HT1080 (cell line): ENCODE data around the gene BEGAIN. TPM values are rescaled to one million over a fixed set of nuclear protein-coding genes. Genes with fewer than 3 reads are reported as not detected.

Experiments used
- DNase-seq: peaks from one replicate; pipeline ENCODE4 v3.0.0-alpha.2; 2015; ENCODE audit warnings: low read depth
- total RNA-seq: library from RNA; depleted of rRNA; stranded (reverse); fragments of >200 nt; shearing (Covaris generic); gene quantifications from 2 replicates; pipeline ENCODE4 v1.2.3, GENCODE V29; 2014

BEGAIN gene
- total RNA-seq, 1 experiment from 2014 or later = 0.35 TPM

DNA sequence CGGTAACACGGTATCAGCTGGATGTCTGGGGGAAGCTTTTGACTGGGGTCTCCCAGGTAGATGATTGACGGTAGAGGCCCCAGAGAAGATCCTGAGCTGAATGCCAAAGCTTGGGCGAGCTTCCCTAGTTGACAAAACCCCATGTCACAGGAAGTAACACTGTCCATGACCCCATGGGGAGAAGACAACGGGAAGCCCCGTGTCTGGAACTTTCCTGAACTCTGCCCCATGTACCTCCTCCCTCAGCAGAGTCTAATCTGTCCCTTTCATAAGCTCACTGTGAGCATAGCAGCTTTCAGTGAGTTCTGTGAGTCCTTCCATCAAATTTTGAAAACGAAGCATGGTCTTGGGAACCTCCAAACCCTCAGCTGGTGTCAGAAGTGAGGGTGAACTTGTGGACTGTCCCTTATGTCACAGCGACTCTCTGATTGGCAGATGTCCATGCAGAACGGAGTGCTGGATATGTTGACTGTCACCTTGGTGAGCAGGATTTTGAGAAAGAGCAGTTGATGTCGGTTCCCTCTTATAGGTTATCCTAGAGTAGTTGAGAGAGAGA lies 29.7 kb upstream of the BEGAIN start:
- no peak for DNase-seq

DNA sequence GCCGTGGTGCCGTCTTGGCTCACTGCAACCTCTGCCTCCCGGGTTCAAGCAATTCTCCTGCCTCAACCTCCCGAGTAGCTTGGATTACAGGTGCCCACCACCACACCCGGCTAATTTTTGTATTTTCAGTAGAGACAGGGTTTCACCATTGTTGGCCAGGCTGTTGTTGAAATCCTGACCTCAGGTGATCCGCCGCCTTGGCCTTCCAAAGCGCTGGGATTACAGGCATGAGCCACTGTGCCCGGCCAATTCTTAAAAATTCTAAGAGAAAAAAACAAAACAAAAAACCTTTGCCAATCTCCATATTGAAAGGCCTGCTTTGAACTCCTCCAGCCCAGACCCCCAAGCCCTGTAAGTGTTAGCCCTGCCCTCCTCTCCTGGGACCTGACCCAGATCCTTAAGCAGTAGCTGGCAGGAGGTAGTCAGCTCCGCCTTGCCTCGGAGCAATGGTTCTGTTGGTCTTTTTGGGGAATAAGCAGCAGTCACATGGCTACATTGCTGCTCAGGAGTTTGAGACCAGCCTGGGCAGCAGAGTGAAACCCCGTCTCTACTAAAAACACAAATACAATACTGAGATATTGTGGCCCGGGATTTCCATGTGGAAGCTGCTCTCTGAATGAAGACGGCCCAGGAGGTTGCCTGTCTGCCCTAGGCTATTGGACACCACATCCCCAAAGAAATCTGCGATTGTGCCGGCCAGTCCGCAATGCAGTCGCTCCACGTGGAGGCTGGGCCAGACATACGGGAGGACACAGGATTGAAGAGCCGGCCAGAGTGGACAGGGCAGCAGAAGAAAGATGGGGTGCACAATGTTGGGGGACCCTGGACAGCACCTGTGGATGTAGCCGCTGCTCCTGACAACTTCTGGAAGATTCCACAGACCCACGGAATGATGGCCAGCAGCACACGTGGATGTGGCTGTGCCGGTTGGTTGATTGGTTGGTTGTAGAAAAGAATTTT lies 28.8 kb upstream of the BEGAIN start:
- no peak for DNase-seq

DNA sequence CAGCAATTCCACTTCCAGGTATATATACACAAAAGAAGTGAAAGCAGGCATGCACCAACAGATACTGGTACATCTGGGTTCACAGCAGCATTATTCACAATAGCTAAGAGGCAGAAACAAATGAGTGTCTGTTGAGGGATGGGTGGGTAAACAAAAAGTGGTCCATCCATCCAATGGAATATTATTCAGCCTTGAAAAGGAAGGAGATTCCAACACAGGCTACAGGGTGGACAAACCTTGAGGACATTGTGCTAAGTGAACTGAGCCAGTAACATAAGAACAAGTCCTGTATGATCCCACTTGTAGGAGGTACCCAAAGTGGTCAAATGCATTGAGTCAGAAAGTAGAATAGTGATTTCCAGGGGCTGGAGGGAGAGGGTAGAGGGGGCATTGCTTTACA lies 27.6 kb upstream of the BEGAIN start:
- DNase-seq = no peak

DNA sequence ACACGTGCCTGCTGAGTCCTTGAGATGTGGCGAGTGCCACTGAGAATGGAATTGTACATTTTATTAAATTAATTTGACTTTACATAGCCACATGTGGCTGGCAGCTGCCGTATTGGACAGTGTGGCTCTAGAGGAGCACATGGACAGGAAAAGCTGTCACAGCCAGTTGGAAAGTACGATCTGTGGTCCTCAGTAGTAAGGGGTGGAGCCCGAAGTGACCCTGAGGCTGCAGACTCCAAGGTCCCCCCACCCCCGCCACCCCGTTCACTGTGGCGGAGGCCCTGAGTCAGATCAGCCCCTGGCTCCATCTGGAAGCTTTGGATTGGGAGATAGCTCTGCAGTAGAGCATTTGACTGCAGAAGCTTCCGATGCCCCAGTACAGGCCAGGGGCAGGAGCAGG lies 25.8 kb upstream of the BEGAIN start:
- DNase-seq = no peak

DNA sequence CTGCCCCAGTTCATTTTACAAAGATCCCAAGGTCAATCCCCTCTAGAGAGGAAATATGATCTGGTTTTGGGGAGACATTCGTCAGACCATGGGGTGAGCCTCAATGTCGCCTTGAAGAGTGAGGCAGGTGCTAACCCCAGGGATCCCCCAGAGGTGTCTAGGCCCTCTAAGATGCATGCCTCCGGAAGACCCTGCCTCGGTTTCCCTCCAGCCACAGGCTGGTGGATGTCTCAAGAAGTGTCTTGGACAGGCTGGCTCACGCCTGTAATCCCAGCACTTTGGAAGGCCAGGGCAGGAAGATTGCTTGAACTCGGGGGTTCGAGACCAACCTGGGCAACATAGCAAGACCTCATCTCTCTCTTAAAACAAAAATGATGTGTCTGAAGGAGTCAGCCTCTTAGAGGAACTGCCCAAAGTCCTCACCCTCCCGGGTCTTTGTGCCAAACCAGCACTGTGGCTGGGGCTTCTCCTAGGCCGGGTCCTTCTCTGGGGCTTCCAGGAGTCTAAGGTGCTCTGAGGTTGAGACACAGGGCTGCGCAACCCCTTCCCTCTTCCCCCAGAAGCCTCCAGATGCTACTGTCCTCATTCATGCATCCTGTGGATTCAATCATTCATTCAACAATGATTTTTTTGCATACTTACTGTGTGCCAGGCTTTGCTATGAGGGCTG lies 24.7 kb upstream of the BEGAIN start:
- no peak for DNase-seq

DNA sequence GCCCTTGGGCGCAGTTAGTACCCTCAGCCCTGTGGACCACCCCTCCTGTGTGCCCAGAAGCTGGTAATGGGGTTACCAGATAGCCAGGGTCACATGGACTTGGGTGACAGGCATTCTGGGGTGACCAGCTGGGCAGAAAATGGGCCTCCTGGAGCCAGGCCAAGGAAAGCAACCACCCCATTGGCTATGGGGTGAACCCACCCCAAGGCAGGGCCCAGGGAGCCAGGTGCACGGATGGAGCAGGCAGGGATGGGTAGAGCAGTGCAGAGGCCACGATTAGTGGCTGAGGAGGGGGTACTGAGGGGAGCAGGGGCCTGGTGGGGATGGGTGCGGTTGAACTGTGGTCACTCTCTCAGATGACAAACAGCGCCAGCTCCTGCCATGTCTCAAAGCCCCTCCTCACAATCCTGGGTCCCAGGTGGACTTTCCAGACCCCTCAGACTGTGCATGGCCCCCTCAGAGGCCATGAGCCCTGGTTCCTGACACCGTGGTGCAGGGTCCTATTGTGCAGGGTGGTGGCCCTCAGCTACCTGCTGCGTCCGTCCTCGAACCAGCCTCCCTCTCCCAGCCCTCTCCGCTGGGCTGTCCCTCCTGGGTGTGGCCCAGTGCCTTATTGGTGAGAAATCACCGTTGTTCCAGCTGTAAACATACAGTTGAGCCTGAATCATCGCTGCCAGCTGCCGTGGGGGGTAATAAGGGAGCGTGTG lies 23.4 kb upstream of the BEGAIN start:
- peak; percentile 50 for DNase-seq

DNA sequence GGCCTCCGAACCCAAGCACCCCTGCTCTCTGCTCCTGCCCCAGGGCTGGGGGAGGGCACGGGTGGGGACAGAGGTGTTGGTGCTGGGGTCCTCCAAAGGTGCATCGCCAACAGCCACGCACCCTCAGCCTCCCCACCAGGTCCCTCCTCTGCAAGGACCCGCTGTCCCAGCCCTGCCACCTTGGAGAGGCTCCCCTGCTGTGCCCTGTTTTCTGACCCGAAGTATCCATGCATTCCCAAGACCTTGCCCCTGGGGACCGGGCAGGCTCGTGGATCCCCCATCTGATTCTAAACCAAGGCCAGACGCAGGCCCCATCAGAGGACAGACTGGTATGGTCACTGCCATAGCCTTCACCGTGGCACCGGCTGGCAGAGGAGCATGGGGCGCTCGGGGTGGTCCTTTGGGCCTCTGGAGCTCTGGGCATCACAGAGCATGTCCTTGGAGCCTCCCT lies 22.7 kb upstream of the BEGAIN start:
- no peak for DNase-seq

DNA sequence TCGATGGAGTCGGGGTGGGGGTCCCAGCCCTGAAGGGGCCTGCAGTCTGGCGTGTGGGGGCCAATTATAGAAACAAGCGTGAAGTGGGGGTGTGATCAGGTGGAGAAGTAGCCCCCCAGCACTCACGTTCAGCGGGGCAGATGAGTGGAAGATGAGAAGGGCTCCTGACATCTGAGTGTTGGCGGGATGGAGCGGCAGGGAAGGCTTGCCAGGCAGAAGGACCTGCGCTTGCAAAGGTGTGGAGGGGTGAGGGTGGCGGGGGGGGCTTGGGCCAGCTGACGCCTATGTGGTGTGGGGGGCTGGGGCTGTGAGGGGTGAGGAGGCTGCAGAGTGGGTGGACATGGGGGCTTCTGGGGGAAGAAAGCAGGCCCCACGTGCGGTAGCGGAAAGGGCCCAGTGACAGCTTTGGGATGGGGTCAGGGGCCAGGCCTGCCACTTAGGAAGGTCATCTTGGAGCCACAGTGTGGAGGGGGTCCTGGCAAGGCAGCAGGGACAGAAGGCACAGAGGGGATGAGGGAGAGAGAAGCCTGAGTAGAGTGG lies 22.2 kb upstream of the BEGAIN start:
- DNase-seq = no peak

DNA sequence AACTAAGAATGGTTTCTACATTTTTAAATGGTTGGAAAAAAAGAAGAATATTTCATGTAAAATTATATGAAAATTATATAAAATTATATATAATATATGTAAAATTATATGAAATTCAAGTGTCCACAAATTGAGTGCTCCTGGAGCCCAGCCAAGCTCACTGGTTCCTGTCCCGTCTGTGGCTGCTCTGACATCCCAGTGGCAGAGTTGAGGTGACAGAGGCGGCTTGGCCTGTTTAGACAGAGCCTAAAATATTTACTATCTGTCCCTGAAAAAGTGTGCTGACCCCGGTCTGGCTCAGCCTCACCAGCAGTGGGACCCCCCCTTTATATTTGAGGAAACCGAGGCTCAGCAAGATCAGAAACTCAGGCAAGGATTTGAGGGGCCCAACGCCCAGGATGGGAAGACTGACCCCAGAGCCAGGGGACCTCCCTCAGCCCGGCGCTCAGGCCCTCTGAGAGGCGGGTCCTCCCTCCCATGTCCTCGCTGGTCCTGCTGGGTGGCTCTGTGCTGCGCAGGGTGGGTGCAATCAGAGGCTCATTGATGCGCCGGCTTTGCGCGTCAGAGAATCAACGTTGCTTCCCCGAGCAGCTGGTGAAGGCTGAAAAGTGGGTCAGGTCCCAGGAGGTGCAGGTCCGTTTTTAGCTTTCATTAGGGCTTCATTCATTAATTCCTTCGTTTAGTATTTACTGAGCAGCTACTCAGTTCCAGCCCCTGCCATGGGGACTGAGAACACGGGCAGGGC lies 21.5 kb upstream of the BEGAIN start:
- DNase-seq = no peak

DNA sequence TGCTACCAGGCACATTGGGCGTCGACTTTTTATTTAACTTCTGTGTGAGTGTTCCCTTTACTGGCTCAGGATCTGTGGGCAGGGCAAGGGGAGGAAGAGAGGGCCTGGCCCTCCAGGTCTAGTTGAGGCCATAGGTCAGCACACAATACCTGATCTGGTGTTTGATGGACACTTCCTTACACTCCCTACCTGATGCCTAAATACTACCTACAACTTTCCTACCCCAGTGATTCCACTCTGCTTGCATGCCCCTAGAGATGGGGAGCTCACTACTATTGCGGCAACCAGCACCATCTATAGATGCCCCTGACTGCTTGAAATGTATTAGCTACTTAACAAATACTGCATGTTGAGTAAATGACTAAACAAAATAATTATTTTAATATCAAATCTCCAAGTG lies 20.8 kb upstream of the BEGAIN start:
- DNase-seq = no peak

DNA sequence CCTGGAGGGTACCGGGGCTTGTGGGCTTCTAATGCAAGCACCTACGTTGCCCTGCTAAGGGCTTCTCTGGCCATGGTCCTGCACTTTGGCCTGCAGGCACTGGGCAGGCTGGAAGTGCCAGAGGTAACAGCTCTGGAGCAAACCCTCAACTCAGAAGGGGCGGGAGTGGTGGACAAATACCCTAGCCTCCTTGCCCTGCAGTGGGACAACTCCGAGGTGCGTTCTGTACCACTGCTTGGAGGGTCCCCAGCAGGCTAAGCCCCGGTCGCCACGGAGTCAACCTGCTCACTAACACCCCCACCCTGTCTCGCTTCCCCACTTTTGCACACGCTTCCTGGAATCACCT lies 20.4 kb upstream of the BEGAIN start:
- no peak for DNase-seq

DNA sequence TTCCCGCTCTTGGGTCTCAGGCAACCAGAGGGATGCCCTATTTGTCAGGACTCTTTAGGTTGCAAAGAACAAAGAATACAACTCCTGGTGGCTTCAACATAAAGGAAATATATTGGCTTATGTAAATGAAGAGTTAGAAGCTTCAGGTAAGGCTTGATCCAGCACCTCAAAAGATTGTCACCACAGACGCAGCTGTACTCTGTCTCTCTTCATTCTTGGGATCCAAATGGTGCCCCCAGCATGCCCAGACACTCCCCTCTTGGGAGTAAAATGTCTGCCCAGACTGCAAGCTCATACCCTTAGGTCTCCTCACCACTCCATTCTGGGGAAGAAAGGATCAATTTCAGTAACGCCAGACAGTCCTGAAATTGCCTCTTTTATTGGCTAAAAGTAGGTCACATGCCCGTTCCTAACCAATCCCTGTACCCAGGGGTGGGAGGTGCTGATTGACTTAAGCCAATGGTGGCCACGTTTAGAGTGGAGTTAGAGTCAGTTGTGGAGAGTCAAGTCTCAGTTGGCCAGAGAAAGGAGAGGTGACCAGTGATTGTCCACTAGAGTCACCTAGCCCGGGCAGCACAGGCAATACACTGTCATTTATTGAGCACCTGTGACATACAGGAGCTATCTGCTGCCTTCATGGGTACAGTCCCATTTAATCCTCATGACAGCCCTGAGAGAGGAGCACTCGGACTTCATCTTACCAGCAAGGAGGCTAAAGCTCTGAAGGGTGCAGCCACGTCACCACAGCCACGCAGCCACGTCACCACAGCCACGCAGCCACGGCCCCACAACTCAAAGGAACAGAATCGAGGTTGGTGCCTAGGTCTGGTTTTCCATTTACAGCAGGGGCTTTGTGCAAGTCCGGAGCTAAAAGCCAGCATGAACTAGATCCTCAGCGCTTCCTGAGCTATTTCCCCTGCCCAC lies 19.7 kb upstream of the BEGAIN start:
- no peak for DNase-seq

DNA sequence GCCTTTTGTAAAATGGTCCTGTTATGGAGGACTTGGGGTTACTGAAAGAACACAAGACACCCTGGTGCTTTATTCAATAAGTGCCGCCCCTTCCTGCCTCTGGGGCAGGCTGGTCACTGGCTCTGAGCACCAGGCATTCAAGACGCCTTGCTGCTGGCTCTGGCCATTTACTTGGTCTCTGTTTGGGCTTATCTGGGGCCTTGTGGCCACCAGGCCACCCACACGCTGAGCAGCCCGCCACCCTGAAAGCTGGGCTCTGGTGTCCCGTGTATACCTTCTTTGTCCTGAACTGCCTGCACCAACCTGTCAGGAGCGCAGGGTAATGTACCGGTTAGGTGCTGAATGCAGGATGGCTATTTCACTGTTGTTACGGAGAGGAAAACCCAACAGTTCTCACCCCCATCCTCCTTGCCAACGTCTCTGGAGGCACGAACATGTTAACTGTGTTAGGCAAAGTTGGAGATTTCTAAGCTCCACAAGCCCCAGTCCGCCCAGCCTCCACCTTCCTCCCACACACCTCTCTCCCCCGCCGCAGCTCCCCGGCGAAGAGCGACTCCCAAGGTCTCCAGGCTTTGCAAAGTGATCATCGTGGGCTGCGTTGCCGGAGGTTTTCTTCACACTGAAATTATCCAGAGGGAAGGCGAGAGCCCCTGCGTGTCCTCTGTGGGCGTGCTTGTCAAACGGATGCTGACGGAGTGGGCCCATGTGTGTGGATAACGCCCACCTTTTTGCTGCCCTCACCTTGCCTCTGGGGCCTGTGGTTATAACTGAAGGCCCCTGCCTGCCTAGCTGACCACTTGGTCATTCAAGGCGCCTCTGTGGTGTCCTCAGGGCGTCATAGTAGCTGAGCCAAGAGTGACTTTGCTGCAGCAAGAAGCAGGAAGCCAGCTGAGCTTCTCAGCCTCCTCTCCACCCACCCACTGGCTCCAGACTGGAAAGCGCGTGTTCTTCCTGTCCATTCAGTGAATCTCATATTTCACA lies 18.8 kb upstream of the BEGAIN start:
- no peak for DNase-seq

DNA sequence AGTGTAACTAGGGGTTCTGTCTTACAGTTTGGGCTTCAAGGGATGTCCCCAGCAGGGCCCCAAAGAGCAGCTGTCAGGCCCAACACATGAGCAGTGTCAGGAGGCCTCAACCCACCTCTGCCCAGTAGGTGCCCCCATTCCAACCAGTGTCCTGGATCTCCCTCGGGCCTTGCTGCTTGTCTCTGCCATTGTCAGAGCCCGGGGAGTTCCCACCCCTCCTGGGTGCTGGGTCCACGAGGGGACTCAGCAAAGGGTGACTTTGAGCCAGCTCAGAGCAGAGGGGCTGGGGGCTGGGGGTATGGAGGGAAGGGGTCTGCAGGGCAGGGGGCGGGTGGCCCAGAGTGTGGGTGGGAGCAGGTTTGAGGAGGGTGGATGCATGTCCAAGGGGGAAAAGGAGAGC lies 18.0 kb upstream of the BEGAIN start:
- DNase-seq = no peak

DNA sequence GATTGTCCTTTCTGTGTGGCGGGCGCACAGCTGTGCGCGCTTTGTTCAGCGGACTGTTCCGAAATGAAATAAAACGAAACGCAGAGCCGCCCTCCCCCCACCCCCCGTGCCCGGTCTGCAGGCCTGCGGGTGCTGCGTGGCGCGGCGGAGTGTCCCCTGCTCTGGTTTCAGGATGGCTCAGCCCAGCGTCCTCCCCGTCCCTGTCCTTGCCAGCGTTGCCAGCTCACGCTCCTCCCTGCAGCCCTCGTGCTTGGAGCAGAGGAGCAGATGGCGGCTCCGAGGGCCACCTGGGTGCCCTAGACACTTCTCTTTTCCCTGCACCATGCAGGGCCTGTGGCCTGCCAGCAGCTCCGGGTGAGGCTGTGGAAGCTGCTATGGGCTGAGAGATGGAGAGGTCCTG lies 17.5 kb upstream of the BEGAIN start:
- no peak for DNase-seq

DNA sequence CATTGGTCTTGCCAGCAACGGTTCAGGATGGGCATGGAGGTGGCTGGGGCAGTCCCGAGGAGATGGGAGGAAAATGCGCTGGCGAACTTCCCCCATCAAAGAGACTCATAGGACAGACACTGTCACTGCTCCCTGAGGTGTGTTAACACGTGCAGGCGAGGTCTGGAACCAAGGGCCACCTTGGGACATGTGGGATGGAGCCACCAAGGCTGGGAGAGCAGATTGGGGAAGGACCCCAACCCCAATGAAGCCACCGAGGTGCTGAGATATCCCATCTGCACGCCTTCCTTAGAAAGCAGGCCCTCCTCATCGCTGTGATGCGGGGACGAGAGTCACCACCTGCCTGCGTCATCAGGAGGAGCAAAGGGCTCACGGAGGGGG lies 16.9 kb upstream of the BEGAIN start:
- DNase-seq = no peak

DNA sequence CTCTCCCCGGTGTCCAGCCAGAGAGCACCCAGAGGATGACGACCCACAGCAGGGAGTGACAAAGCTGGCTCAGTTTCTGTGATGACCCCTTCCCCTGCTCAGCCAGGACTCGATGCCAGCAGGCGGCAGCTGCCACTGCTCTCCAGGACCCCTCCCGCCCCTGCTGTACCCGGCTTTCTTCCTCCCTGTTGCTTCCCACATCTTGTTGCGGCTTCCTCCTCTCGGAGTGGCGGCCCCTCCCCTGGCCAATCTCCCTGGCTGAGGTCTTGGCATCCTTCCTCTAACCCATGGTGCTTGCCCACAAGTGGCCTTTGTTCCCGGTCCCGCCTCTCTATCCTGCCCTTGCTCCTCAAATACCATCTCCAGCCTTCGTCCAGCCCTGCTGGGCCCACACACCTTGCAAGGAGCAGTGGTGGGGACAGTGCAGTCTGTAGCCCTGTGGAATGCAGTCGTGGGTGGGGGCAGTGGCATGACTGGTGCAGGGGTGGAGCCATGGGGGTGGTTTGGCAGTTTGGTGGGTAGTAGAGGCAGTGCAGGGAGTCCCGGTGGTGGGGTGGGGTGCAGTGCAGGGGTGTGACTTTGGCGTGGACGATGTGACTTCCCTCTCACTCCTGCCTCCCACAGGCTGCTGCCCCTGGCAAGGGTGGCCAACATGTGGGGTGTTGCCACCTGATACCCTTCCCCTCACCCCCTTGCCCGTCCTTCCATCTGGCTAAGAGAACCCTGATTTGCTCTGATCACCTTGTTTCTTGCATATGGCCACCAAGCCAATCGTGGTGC lies 16.3 kb upstream of the BEGAIN start:
- no peak for DNase-seq
